ENCODE data around the gene DLX1.

DLX1 gene

DNA sequence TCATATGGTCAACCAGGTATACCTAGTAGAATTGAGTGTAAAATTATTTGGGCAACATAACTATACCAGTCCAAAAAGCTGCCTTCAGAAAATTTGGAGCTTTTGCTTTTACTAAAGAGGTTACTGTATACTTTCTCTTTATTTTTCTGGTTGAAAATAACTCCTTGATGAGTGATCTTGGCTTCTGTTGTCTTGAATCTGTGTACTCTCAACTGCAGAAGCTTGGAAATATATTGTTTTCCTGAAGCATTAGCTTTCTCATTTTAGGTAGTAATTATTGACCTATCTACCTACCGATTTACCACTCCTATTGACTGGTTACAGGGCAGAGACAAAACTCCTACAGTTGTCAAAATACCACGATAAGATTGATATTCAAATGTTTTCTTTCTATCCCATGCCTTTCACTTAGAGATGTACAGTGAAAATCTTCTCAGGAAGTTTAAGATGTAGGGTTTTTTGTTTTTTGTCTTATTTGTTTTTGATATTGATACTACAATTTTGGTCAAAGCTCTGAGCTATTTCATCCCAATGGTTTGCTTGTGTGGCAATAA lies 35.7 kb upstream of the DLX1 start:
- no peak for TF ChIP-seq CTCF (IDR thresholded peaks at IDR 0.05)
- Histone ChIP-seq H3K36me3 (no peaks in the 10 kb centered on the region), H3K4me1 (ENCODE audit: control insufficient read depth in 1 of 2, insufficient read depth in 1 of 2, low read depth in 1 of 2, low read length in 1 of 2) (no peaks in the 10 kb centered on the region), H3K9me3 (no peaks in the 10 kb centered on the region), H3K27ac (no peak overlapping the region), H3K4me3 (ENCODE audit: low read depth in 1 of 2, low read length in 1 of 2) (no peak overlapping the region), H3K27me3 (no peaks in the 10 kb centered on the region)

- no peak for TF ChIP-seq CTCF (IDR thresholded peaks at IDR 0.05)
- H3K4me3 ChIP-seq (ENCODE audit: low read depth in 1 of 2, low read length in 1 of 2), result no peak overlapping the region
- no peaks in the 10 kb centered on the region for H3K4me1 ChIP-seq (ENCODE audit: control insufficient read depth in 1 of 2, insufficient read depth in 1 of 2, low read depth in 1 of 2, low read length in 1 of 2)
- no peaks in the 10 kb centered on the region for H3K36me3 ChIP-seq
- no peaks in the 10 kb centered on the region for H3K9me3 ChIP-seq
- no peak overlapping the region for H3K27ac ChIP-seq
- H3K27me3 ChIP-seq, result no peaks in the 10 kb centered on the region
Measured at GRCh38 chr2:172050479-172051125, 34.7 kb upstream of the DLX1 start.

- H3K4me1 ChIP-seq (ENCODE audit: control insufficient read depth in 1 of 2, insufficient read depth in 1 of 2, low read depth in 1 of 2, low read length in 1 of 2), result no peaks in the 10 kb centered on the region
- no peak overlapping the region for H3K4me3 ChIP-seq (ENCODE audit: low read depth in 1 of 2, low read length in 1 of 2)
- H3K27ac ChIP-seq, result no peak overlapping the region
- H3K36me3 ChIP-seq, result no peaks in the 10 kb centered on the region
- no peaks in the 10 kb centered on the region for H3K9me3 ChIP-seq
- no peaks in the 10 kb centered on the region for H3K27me3 ChIP-seq
- no peak for TF ChIP-seq CTCF (IDR thresholded peaks at IDR 0.05)
Measured at GRCh38 chr2:172052000-172052983, 33.0 kb upstream of the DLX1 start.

DNA sequence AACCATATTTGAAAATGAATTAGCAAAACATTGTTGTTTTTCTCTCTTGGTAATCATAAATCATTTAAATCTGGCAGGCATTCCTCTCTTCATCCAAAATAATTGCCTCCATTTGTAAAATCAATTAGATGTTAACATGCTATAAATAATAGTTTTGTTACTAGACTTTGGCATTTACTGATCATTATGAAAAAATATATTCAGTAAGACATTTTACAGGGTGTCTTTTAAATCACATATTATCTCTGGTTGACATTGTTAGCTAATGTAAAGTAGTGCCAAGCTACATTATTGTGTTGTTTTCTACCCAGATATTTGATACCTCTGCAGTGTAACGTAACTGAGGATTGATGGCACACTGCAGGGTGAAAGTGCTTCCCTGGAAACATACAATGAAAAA lies 31.8 kb upstream of the DLX1 start:
- no peak overlapping the region for H3K4me3 ChIP-seq (ENCODE audit: low read depth in 1 of 2, low read length in 1 of 2)
- no peak overlapping the region for H3K27ac ChIP-seq
- no peaks in the 10 kb centered on the region for H3K9me3 ChIP-seq
- H3K4me1 ChIP-seq (ENCODE audit: control insufficient read depth in 1 of 2, insufficient read depth in 1 of 2, low read depth in 1 of 2, low read length in 1 of 2), result no peaks in the 10 kb centered on the region
- H3K27me3 ChIP-seq, result no peaks in the 10 kb centered on the region
- H3K36me3 ChIP-seq, result no peaks in the 10 kb centered on the region
- no peak for TF ChIP-seq CTCF (IDR thresholded peaks at IDR 0.05)

DNA sequence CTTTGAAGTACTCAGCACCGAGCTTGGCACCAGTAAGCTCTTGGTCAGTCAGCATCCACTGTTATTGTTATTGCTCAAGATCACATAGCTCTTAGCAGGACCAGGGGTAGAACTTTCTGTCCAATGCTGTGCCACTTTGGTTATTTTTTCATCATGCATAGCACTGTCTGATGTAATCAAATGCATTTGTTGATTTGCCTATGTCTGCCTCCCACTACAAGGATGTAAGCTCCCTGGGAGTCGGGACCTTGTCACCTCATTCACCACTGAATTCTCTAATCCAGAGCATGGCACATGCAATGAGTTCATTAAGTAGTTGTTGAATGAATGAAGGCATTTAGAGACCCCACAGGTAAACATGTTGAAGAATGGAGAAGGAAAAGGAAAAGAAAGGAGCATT lies 29.0 kb upstream of the DLX1 start:
- no peaks in the 10 kb centered on the region for H3K9me3 ChIP-seq
- H3K27ac ChIP-seq, result no peak overlapping the region
- no peak overlapping the region for H3K4me3 ChIP-seq (ENCODE audit: low read depth in 1 of 2, low read length in 1 of 2)
- TF ChIP-seq CTCF (IDR thresholded peaks at IDR 0.05), result no peak
- H3K4me1 ChIP-seq (ENCODE audit: control insufficient read depth in 1 of 2, insufficient read depth in 1 of 2, low read depth in 1 of 2, low read length in 1 of 2), result no peaks in the 10 kb centered on the region
- H3K27me3 ChIP-seq, result no peaks in the 10 kb centered on the region
- no peaks in the 10 kb centered on the region for H3K36me3 ChIP-seq
